GM15510 (cell line): ENCODE measurements around the gene RAN.

ENCODE experiments used
- POLR2A ChIP-seq: IDR thresholded peaks from 3 replicates; pipeline ENCODE4 v1.6.1; 2011; ENCODE audit warnings: borderline replicate concordance; ENCODE audit not compliant: insufficient read length; ENCODE audit errors: extremely low read depth

The RAN gene

GRCh38 chr12:130872179-130873096 lies 572 bp downstream of the RAN start:
- no peak for TF ChIP-seq POLR2A

DNA sequence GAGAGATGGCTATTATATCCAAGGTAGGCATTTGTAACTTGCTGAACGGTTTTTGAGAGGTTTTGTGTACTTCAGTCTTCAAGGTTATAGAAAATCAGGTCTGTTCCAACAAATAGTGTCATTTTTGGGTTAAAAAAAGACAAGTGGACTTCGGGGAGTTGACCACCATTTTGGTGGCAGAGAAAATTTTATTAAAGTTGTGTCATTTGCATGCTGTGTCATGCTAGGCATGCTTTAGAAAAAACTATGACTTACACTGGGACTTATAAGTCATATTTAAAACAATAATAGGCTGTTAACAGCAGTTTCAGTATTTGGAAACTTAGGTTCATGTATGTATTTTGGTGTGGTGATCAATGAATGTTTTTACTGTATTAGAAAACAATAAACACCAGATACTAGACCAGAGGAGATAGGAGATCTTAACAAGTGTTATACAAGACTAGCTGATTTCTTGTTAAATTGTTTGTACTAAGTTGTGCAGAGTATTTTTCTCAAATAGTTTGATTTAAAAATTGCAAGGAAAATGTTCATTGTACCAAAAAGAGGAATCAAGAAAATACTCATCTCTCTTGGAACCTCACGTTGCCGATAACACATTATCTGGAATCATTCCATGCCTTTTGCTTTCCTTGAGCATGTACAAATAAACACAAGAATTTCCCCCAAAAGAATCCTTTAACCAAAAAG lies 1.4 kb downstream of the RAN start:
- no peak for TF ChIP-seq POLR2A

- TF ChIP-seq POLR2A: no peak
These were observed 2.0 kb downstream of the RAN start for GRCh38 chr12:130873825-130874224.

GRCh38 chr12:130874696-130875095 lies 2.8 kb downstream of the RAN start:
- no peak for TF ChIP-seq POLR2A

GRCh38 chr12:130875193-130875592 lies 3.3 kb downstream of the RAN start:
- TF ChIP-seq POLR2A: no peak

GRCh38 chr12:130876297-130876696 lies 4.4 kb downstream of the RAN start:
- TF ChIP-seq POLR2A: no peak

DNA sequence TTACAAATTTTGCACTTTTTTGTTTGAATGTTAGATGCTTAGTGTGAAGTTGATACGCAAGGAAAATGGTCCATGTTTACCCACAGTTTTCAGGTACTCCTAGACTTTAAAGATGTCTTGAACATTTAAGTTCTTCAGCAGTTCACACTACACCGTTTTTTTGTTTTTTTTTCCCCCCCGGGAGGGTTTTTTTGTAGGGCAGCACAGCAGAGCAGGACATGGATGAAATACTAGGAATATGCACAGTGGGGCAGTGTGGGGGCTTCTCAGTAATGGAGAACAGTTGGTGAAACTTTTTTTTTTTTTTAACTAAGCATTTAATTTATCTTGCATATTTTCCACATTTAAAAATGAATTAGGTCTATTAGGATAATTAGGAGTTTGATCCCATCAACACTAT lies 4.9 kb downstream of the RAN start:
- TF ChIP-seq POLR2A: no peak

- TF ChIP-seq POLR2A: no peak
These were observed 5.5 kb downstream of the RAN start for GRCh38 chr12:130877333-130877732.

- no peak for TF ChIP-seq POLR2A
These were observed 6.6 kb downstream of the RAN start for GRCh38 chr12:130878193-130879185.

- TF ChIP-seq POLR2A: peak; percentile 12
These were observed 7.4 kb downstream of the RAN start for GRCh38 chr12:130879212-130879686.

GRCh38 chr12:130879781-130880389 lies 8.0 kb downstream of the RAN start:
- peak; percentile 6 for TF ChIP-seq POLR2A

DNA sequence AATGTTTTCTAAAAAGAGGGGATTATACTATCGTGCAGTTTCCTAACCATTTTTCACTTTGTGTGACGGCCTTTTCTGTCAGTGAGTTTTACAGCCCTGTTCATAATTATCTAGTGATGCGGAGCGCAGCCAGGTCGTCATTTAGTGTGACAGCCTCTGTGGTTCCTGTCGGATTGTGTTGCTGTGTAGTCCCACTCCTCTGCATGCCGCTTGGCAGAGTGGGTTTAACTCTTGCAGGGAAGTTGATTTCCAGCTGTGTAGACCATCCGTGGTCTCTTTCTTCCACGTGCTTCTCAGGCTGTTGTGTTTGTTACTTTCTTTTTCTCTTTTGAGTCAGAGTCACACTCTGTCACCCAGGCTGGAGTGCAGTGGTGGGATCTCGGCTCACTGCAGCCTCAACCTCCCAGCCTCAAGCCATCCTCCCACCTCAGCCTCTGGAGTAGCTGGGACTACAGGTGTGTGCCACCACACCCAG lies 8.6 kb downstream of the RAN start:
- no peak for TF ChIP-seq POLR2A

DNA sequence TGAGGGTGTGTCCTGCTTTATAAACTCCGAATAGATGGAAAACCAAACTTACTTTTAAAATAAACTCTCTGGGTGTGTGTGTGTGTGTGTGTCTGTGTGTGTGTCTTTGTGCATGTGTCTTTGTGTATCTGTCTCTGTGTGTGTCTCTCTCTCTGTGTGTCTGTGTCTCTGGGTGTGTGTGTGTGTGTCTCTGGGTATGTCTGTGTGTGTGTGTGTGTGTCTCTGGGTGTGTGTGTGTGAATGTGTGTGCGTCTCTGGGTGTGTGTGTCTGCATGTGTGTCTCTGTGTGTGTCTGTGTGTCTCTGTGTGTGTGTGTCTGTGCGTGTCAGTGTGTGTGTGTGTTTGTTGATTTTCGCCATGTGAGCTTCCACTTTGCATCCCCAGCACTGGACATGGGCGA lies 9.2 kb downstream of the RAN start:
- no peak for TF ChIP-seq POLR2A

- no peak for TF ChIP-seq POLR2A
These were observed 9.7 kb downstream of the RAN start for GRCh38 chr12:130881548-130881947.

- TF ChIP-seq POLR2A: no peak
These were observed 32.2 kb downstream of the RAN start for GRCh38 chr12:130904064-130904463.

DNA sequence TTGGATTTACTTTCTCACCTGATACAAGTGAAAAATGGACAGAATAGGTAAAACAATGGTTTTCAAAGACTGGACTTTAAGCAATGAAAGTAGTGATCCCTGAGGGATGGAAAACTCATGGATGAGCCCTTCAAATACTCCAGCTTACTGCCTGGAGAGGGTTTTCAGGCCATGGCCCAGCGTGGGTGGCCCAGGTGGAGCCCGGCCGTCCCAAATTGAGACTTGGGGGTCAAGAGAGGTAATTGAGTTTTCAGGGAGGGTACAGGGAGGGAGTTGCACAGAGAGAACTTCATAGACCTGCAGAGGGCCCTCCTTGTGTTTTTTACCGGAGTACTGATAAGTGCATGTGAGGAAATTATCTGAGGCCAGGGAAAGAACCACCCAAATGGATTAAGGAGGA lies 37.2 kb downstream of the RAN start:
- no peak for TF ChIP-seq POLR2A
